Measurements from ENCODE around the gene PGGHG. TPM values are rescaled to one million over a fixed set of nuclear protein-coding genes. Genes with fewer than 3 reads are reported as not detected.
"Not testable (repeated sequence)": the region's sequence is repeated elsewhere in the genome, so short reads cannot be mapped to it uniquely, and the experiment has no call there.

The PGGHG gene
- total and polyA plus RNA-seq, 8 donors, result 8.9 to 4,700 (median 357) TPM

DNA sequence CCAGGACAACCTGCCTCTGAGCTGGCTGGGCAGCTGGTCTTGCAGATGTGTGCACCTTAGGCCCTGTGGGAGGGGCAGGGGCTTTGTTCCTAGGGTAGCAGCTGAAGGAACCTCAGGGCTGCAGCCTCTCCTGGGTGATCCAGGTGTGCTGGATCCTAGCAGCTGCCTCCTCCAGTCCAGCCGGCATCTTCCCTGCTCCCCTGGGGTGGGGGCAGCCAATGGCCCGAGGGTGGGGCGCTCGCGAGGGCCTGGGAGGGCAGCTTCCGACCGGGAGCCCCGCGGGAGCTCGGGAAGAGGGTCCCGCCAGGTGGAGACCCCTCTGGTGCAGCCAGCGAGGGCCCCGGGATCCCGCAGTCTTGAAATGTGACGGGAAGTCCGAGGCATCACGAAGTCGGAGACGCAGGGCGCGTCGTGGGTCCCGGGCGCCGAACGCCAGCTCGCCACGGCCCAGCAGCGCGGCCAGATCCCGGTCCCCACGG lies 26.6 kb downstream of the PGGHG start:
- intact Hi-C loops (cut with DNase I), result no loop called here
- no peaks in the 10 kb centered on the region for H3K27me3 ChIP-seq
- H3K36me3 ChIP-seq, result no peaks in the 10 kb centered on the region
- peaks cover 0 to 3% (median 0%) of the 10 kb centered on the region in 3 donors for H3K4me1 ChIP-seq
- 44% methylated on average over 32 of the region's 32 CpGs for WGBS, 2 donors
- peak in 3 of 6 donors; percentile 22 to 73 (median 40) for DNase-seq
- H3K4me3 ChIP-seq, result peak overlapping the region; percentile 7 to 41 (median 16)
- FAIRE-seq, result no peak
- no peak for TF ChIP-seq CTCF (IDR thresholded peaks at IDR 0.05)
- H3K27ac ChIP-seq, result peak overlapping the region in 3 of 4 donors; percentile 7 to 31 (median 18)
- ATAC-seq, result no peak
- no peaks in the 10 kb centered on the region for H3K9me3 ChIP-seq

DNA sequence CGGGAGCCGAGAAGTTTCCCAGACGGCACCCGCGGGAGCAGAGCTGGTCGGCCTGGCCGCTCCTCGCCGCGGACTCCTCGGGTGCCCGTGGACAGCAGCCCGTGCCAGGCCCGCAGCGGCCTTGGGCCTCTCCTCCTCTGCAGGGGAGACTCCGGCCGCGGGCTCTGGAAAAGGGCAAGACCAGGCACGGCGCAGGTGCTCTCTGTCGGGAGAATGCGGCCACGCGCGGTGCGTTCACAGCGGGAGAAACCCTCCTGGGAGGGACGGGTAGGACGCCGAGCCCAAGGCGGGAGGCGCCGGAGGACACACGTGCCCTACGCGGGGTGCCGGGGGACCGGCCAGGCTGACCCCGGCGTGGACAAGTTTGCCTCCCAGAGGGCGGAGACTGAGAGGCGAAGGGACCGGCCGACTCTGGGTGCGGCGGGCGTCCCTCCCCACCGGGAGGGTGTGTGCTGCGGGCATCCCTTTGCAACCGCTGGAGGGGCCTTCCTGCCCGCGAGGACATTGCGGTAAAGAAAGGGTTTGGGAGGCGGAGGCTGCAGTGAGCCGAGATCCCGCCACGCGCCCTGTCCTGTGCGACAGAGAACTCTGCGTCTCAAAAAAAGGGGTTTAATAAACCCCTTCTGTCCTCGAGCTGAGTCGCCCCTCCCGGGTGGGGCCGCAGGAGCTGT lies 27.2 kb downstream of the PGGHG start:
- no peaks in the 10 kb centered on the region for H3K27me3 ChIP-seq
- peak overlapping the region in 3 of 4 donors; percentile 7 to 31 (median 18) for H3K27ac ChIP-seq
- ATAC-seq, result no peak
- no peak for TF ChIP-seq CTCF (IDR thresholded peaks at IDR 0.05)
- intact Hi-C loops (cut with DNase I), result no loop called here
- peak overlapping the region; percentile 7 to 41 (median 16) for H3K4me3 ChIP-seq
- no peaks in the 10 kb centered on the region for H3K36me3 ChIP-seq
- no peak for FAIRE-seq
- H3K9me3 ChIP-seq, result no peaks in the 10 kb centered on the region
- WGBS, 2 donors, result 16 to 19% methylated on average over 51 to 64 of the region's 64 CpGs
- peak in 4 of 6 donors; percentile 33 to 82 (median 62) for DNase-seq
- peaks cover 0 to 3% (median 0%) of the 10 kb centered on the region in 3 donors for H3K4me1 ChIP-seq

- no peak for ATAC-seq
- DNase-seq, result no peak
- H3K27me3 ChIP-seq, result no peaks in the 10 kb centered on the region
- H3K4me3 ChIP-seq, result peak overlapping the region in 1 of 4 donors; percentile 41
- 63 to 70% methylated on average over 7 of the region's 7 CpGs for WGBS, 2 donors
- intact Hi-C loops (cut with DNase I), result no loop called here
- H3K36me3 ChIP-seq, result no peaks in the 10 kb centered on the region
- no peak overlapping the region for H3K27ac ChIP-seq
- no peaks in the 10 kb centered on the region for H3K9me3 ChIP-seq
- TF ChIP-seq CTCF (IDR thresholded peaks at IDR 0.05), result no peak
- peaks cover 0 to 3% (median 0%) of the 10 kb centered on the region in 3 donors for H3K4me1 ChIP-seq
- no peak for FAIRE-seq
Observed at GRCh38 chr11:316891-317301, 28.0 kb downstream of the PGGHG start.

DNA sequence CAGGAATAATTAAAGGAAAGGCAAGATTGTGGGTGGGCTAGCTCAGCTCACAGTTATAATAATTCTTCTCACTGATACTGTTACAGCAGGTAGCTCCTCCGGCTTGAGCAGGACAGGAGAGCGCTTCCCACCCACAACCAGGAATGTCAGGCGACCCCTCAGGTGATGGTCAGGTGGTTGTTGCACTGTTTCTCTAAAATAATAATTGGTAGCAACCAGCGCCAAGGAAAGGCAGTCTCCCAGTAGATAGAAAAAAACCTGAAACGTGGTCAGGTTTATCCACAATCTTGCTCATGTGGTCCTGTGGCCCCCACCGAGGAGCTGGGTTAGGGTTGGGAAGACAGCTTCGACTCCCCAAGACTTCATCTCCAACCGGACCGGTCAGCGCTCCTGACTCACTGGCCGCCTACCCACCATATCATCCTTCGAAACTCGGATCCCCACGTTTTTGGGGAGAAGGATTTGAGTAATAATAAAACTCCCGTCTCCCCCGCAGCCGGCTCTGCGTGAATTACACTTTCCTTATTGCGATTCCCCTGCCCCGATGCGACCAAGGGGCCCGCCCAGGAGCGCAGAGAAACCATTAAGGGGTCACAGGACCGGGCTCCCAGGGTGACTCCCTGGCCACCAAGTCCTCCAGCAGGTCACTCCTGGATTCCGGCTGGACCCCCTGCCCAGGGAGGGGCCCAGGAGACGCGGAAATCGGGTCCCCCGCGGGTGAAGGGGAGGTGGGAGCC lies 28.9 kb downstream of the PGGHG start:
- H3K27me3 ChIP-seq; FAIRE-seq; H3K27ac ChIP-seq; intact Hi-C loops (cut with DNase I); H3K9me3 ChIP-seq; H3K4me1 ChIP-seq; H3K36me3 ChIP-seq: not testable (repeated sequence)
- peak in 1 of 6 donors; percentile 53 for DNase-seq
- peak in 1 of 4 donors; percentile 2 for ATAC-seq
- peak overlapping the region in 1 of 4 donors; percentile 29 for H3K4me3 ChIP-seq
- 25 to 43% methylated on average over 8 to 16 of the region's 30 CpGs for whole genome bisulfite sequencing, 2 donors

- 0% methylated on average over 9 to 15 of the region's 79 CpGs for WGBS, 2 donors
- H3K4me3 ChIP-seq, result peak overlapping the region; percentile 20 to 78 (median 46)
- H3K27me3 ChIP-seq; H3K9me3 ChIP-seq; FAIRE-seq; H3K36me3 ChIP-seq; H3K4me1 ChIP-seq; intact Hi-C loops (cut with DNase I): not testable (repeated sequence)
- H3K27ac ChIP-seq, result peak overlapping the region; percentile 33 to 98 (median 72)
- peak in 1 of 6 donors; percentile 59 for DNase-seq
- peak; percentile 70 to 80 (median 76) for ATAC-seq
Observed at GRCh38 chr11:318405-319120, 29.6 kb downstream of the PGGHG start.

- WGBS, 2 donors, result 5 to 18% methylated on average over 18 to 20 of the region's 29 CpGs
- H3K4me3 ChIP-seq, result peak overlapping the region; percentile 20 to 78 (median 46)
- H3K27me3 ChIP-seq; H3K36me3 ChIP-seq; FAIRE-seq; intact Hi-C loops (cut with DNase I); H3K4me1 ChIP-seq; H3K9me3 ChIP-seq: not testable (repeated sequence)
- H3K27ac ChIP-seq, result peak overlapping the region; percentile 58 to 98 (median 72)
- ATAC-seq (peak; percentile 59 to 68 (median 63)), DNase-seq (peak in 3 of 6 donors; percentile 42 to 81 (median 70))
Observed at GRCh38 chr11:319121-319887, 30.4 kb downstream of the PGGHG start.

GRCh38 chr11:319888-320273 lies 31.0 kb downstream of the PGGHG start:
- peak overlapping the region; percentile 58 to 98 (median 78) for H3K27ac ChIP-seq
- WGBS, 2 donors, result 19 to 30% methylated on average over 5 to 8 of the region's 10 CpGs
- ATAC-seq (peak in 3 of 4 donors; percentile 0 to 4 (median 4)), DNase-seq (peak in 2 of 6 donors; percentile 15 to 48)
- H3K4me1 ChIP-seq; FAIRE-seq; H3K27me3 ChIP-seq; intact Hi-C loops (cut with DNase I); H3K9me3 ChIP-seq; H3K36me3 ChIP-seq: not testable (repeated sequence)
- H3K4me3 ChIP-seq, result peak overlapping the region; percentile 15 to 78 (median 52)
